ENCODE data around the gene SPAG8.

SPAG8 gene

GRCh38 chr9:35812025-35812602, at the start of gene SPAG8:
SPAG8 (minus strand) TSS chr9:35812262; CDS start chr9:35812147, 115 bp downstream.
- in situ Hi-C loops (cut with HindIII; ENCODE audit: low sequenced_read_pairs): no loop called here

DNA sequence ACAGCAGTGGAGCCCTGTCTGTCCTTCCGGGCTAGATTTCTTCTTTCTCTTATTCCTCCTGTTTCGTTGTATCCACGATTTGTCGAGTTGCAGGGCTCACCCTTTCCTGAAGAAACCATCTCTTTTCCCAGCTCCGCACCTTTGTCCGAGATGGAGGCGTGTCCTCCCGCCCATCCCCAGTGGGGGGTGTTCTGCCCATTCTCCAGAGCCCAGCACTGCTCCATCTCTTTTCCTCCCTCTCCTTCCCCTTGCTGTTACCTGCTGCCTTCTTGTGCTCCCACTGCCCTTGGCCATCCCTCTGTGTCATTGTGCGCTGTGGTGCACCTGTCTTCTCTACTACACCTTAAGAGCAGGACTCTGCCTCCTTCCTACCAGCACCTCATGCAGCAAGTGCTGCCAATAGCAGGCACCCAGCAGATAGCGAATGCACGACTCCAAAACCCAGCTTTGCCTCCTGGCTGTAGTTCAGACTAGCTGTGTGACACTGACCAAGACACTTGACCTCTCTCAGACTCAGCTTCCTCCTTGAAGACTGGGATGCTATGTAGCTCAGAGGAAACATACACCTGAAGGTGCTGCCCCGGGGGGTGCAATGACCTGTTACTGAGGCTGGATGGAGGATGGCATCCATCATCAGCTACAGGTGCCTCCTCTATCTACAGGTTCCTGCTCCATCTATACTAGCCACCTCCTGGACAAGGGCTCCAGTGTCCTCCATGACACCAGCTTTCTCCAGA, 49.3 kb upstream of the SPAG8 start:
- in situ Hi-C loops (cut with HindIII; ENCODE audit: low sequenced_read_pairs): no loop called here

GRCh38 chr9:35859990-35860339, 47.9 kb upstream of the SPAG8 start:
- in situ Hi-C loops (cut with HindIII; ENCODE audit: low sequenced_read_pairs): no loop called here

DNA sequence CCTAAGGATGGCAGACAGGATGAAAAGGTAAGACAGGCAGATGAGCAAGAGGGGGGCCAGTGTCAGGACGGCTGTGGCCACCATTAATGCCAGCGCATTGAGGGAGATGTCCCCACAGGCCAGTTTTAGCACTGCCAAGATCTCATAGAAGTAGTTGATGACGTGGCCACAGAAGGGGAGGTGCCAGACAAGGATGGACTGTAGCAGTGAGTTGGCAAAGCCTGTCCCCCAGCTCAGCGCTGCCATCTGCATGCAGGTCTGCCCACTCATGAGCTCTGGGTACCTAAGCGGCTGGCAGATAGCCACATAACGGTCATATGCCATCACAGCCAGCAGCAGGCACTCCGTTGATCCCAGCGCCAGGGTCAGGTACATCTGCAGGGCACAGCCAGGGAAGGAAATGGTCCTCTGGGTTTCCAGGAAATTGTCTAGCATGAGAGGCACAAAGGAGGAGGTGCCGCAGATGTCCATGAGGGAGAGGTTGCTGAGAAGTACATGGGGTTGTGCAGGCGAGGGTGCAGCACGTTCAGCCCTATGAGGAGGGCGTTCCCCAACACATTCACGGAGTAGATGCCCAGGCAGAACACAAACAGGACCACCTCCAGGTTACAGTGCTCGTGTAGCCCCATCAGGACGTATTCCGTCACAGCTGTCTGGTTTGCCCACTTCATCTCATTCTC, 47.4 kb upstream of the SPAG8 start:
- in situ Hi-C loops (cut with HindIII; ENCODE audit: low sequenced_read_pairs): no loop called here

- in situ Hi-C loops (cut with HindIII; ENCODE audit: low sequenced_read_pairs): no loop called here
Measured at GRCh38 chr9:35858458-35858857, 46.4 kb upstream of the SPAG8 start.

DNA sequence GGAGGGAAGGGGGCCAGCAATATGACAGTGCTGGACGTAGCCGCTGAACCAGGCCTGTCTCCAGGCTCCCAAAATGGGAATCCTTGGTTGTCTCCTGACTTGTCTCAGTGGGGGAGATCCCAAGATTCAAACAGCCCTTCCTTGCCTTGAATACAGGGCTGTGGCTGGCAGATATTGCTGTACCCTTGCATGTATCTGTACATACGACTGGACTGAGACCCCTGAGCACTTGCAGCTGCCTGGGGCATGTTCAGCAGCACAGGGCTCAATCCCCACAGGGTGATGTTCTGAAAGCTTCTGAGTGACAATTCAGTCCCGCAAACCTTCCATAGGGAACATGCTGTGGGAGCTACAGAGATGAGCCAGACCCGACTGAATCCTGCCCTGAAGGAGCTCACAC, 44.8 kb upstream of the SPAG8 start:
- in situ Hi-C loops (cut with HindIII; ENCODE audit: low sequenced_read_pairs): no loop called here

GRCh38 chr9:35856206-35856605, 44.1 kb upstream of the SPAG8 start:
- in situ Hi-C loops (cut with HindIII; ENCODE audit: low sequenced_read_pairs): no loop called here

DNA sequence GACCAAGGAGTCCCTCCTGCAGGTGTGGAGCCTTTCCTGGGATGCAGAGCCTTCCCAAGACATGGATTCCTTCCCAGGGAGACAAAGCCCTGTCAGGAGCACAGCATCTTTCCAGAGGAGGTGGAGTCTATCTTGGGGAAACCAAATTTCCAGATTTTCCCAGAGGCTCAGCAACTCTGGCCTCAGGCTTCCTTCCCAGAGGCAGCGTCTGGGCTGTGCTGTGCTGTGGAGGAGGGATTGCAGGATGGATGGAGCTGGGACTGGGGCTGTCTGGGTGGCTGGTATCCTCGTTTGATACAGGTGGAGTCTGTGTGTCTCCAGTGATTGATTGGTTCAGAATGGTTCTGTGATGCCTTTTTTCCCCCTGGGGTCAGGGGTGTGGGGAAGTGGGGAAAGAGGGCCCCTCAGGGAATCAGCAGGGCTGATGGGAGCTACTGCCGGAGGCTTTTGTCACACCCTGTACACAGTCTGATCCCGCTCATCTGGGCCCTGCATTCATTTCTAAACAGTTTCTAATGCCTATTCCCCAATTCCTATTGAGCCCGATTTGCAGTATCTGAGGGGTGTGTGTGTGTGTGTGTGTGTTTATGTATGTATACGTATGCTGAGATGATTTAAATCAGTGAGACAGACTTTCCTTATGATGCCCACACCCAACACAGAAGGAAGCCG, 42.2 kb upstream of the SPAG8 start:
- in situ Hi-C loops (cut with HindIII; ENCODE audit: low sequenced_read_pairs): no loop called here

DNA sequence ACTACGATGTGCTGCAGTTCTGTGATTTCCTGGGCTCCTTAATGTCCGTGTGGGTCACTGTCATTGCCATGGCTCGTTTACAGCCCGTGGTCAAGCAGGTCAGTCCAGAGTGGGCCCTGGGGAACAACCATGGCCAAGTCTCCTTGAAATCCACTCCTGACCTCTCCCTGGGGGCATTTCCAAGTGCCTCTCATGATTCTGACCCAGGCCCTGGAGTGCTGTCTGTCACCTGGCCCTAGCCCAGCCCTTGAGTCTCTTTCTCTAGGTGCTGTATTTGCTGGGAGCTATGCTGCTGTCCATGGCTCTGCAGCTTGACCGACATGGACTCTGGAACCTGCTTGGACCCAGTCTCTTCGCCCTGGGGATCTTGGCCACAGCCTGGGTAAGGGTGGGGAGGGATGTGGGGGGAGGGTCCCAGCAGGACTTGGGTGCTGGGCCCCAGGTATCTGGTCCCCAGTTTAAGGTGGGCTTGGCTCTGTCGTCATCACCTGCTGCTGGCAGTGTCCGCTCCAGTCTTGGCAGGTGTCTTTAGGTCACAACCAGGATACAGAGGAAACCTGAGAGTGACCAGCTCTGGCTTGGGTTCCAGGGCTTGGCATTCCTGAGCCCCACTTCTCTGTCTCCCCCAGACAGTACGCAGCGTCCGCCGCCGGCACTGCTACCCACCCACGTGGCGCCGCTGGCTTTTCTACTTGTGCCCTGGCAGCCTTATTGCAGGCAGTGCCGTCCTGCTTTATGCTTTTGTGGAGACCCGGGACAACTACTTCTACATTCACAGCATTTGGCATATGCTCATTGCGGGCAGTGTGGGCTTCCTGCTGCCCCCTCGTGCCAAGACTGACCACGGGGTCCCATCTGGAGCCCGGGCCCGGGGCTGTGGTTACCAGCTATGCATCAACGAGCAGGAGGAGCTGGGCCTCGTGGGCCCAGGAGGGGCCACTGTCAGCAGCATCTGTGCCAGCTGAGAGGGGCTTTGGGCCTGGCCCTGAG, 41.1 kb upstream of the SPAG8 start:
- in situ Hi-C loops (cut with HindIII; ENCODE audit: low sequenced_read_pairs): no loop called here

DNA sequence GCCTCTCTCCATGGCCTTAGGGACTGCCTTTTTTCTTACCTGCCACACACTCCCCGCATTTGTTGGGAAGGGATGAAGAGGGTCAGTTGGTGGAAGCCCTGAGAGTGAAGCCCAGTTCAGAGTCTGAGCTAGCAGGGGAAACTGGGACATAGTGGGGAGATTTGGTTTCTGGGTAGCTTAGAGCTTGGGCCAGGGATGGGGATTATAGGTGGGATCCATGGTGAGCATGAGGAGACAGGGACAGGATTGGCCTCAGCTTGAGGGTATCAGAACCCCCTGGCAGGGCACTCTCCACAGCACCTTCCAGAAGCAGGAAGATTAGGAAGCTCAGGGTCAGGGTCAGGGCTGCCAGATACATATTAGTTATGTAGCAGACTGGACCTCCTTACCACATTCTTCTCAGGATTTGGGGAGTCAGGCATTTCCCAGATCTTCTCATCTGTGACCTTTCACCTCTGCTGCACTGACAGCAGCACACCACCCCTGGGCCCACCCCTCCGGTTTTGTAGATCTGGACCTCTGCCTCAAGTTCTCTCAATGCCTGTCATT, 40.3 kb upstream of the SPAG8 start:
- in situ Hi-C loops (cut with HindIII; ENCODE audit: low sequenced_read_pairs): no loop called here

DNA sequence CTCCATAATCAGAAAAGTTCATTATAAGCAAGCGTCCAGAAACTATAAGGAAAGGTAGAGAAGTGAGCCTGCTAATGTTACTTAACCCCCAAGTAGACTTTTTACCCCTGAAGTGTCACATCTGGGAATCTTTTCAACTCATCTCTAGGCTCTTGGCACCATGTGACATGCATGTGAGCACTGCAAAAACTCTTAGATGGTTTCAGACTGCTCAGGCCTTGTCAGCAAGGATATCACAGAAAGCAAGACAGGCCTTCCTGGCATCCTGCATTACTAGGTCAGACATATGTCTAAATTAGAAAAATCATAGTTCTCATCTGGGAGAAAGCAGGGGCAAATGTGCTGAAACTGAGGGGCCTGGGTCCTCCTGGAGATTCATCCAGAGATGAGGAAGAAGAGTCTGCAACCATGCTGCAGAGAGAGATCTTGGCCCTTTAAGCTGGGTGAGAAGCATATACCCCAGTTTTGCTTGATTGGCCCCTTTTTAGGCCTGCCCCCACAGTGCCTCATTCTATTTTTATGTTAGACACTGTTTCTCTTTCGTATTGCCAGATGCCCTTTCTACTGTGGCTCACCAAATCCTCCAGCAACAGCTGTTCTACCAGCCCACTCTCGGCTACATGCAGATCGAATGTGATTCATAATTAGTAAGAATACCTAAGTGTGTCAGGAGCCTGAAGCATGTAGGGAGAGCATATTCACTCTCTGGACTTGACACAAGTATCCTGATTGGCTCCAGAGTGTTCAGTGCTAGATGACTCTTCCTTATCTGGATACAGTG, 35.9 kb upstream of the SPAG8 start:
- in situ Hi-C loops (cut with HindIII; ENCODE audit: low sequenced_read_pairs): no loop called here

GRCh38 chr9:35845824-35846771, 34.0 kb upstream of the SPAG8 start:
- in situ Hi-C loops (cut with HindIII; ENCODE audit: low sequenced_read_pairs): no loop called here

DNA sequence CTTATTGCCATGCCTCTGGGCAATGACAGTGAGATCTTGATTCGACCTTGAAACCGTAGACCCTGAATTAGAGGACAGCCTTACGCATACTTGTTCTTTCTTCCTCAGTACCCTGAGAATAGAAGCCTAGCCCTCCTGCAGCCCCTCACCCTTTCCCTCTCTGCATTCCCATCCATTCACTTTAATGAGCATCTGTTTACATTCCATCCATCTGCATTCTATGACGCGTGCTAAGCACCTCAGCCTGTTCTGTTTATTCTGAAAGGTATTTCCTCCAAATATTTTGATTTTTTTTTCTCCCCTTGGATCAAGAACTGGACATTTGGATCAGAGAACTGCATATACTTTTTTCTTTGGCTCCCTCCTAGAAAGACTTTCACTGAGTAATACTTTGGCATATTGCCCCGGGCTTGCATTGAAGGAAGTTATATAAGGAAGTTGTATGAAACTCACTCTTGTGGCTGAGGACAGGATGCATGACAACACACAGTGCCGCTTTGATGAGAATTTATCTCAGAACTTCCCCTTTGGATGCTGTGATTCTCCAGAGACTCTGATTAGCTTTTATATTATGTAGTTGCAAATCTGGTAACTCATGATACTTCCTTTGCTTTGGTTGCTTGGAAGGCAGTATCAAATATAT, 32.7 kb upstream of the SPAG8 start:
- in situ Hi-C loops (cut with HindIII; ENCODE audit: low sequenced_read_pairs): no loop called here

GRCh38 chr9:35842795-35843194, 30.7 kb upstream of the SPAG8 start:
- in situ Hi-C loops (cut with HindIII; ENCODE audit: low sequenced_read_pairs): no loop called here

DNA sequence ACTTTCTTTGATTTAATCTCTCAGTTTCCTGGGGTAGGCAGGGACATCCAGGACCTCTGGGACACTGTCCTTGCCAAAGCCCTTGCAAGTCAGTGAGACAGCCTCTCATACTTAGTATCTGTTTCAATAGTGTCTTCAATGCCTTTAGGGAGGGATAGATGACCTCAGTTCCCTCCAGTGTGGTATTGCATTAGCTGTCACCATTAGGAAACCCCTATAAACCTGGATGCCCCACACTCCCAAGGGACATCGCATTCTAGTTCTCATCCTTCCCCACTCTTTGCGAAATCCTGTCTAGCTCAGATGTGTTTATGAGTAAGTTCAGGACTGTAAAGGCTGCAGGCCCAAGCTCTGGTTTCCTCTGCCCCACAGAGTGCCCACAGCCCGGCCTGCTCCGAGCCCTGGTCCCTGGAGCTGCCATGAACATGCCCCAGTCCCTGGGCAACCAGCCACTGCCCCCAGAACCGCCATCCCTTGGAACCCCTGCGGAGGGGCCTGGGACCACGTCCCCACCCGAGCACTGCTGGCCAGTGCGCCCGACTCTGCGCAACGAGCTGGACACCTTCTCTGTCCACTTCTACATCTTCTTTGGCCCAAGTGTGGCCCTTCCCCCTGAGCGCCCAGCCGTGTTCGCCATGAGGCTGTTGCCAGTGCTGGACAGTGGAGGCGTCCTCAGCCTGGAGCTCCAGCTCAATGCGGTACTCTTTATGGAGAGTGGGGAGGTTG, 30.1 kb upstream of the SPAG8 start:
- in situ Hi-C loops (cut with HindIII; ENCODE audit: low sequenced_read_pairs): no loop called here

- in situ Hi-C loops (cut with HindIII; ENCODE audit: low sequenced_read_pairs): no loop called here
Measured at GRCh38 chr9:35841645-35841900, 29.5 kb upstream of the SPAG8 start.

DNA sequence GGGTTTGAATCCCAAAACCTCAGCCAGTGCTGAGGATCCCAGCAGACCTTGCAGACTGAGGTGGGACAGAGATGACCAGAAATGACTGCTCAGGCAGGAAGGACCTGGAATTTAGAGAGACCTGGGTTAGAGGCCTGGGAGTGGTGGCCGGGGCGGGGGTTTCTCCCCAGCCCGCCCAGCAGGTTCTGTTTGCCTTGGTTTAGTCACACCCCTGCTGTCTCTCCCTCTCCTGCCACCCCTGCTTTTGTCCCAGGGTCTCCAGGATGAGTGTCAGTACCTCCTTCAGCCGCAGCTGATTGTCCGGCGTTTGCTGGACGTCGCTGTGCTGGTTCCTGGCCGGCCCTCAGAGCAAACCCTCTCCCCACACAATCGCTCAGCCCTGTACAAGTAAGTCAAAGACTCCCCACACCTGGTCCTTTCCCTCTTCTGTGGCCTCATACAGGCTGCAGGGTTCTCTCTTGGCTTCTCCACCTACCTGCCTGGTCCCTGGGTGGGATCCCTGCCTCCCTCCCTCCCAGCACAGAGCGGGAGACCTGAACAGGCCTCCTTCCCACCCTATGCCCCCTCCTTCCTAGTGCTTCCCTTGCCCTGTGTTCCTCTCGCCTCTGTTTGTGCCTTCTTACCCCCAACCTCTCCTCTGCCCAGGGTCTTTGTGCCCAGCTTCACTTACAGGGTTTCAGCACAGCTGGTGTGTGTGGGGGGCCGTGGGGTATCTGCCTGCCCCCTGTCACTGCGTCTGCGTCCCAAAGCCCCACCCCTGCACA, 29.0 kb upstream of the SPAG8 start:
- in situ Hi-C loops (cut with HindIII; ENCODE audit: low sequenced_read_pairs): no loop called here

Measured in DLD1 (cell line).